ENCODE results near the gene GSE1. TPM values are rescaled to one million over a fixed set of nuclear protein-coding genes. Genes with fewer than 3 reads are reported as not detected.

Gene GSE1
- total and polyA plus RNA-seq, 2 experiments from 2014 or later: 32.4 to 135 TPM

GRCh38 chr16:85660843-85661739, 48.0 kb downstream of the GSE1 start (continued):
- TF ChIP-seq ZNF462 (CRISPR knock-in tag; IDR thresholded peaks at IDR 0.05) (no peak), ETS1 (IDR thresholded peaks at IDR 0.05) (no peak), ZNF114 (CRISPR knock-in tag; IDR thresholded peaks at IDR 0.05) (no peak)

- H3K4me1 Mint-ChIP-seq: peaks cover 4% of the 10 kb centered on the region; the same call in 1 of the 3 replicates
- no peak overlapping the region for H3K27ac ChIP-seq (ENCODE audit: low read depth)
- peaks cover 92% of the 10 kb centered on the region for H3K36me3 Mint-ChIP-seq (ENCODE audit: low read depth)
- no peak overlapping the region for H3K4me2 ChIP-seq
- H3K27me3 ChIP-seq (ENCODE audit: insufficient read depth): no peaks in the 10 kb centered on the region
- ATAC-seq: no peak
- peaks cover 23% of the 10 kb centered on the region for H3F3A ChIP-seq (replicated peaks; ENCODE audit: low read depth)
- no peaks in the 10 kb centered on the region; the same call in 2 of the 3 replicates for H3K9me3 Mint-ChIP-seq
- no peak overlapping the region for H3K4me3 Mint-ChIP-seq
- H4K20me1 ChIP-seq (replicated peaks; ENCODE audit: insufficient read depth): peaks cover 9% of the 10 kb centered on the region
- H3K79me2 ChIP-seq (replicated peaks; ENCODE audit: insufficient read depth): no peaks in the 10 kb centered on the region
- no peaks in the 10 kb centered on the region for H3K4me1 ChIP-seq (ENCODE audit: insufficient read depth)
- no peak overlapping the region for H2AFZ ChIP-seq
- TF ChIP-seq ZNF331 (CRISPR knock-in tag; IDR thresholded peaks at IDR 0.05; ENCODE audit: low read depth): no peak
- TF ChIP-seq ZNF114 (CRISPR knock-in tag; IDR thresholded peaks at IDR 0.05): no peak
- no peak for TF ChIP-seq CREB1 (CRISPR knock-in tag; IDR thresholded peaks at IDR 0.05; ENCODE audit: low read depth)
- no peak for TF ChIP-seq EZH2phosphoT487 (IDR thresholded peaks at IDR 0.05; ENCODE audit: unreplicated experiment)
- TF ChIP-seq POLR2AphosphoS5 (IDR thresholded peaks at IDR 0.05; ENCODE audit: low read depth): no peak
- no peak for TF ChIP-seq CTCF (conservative IDR thresholded peaks at IDR 0.05; ENCODE audit: low read depth in 2 of 2)
- no peak for TF ChIP-seq STAT1 (IDR thresholded peaks at IDR 0.05; ENCODE audit: unreplicated experiment)
- no peak for DNase-seq (ENCODE audit: low spot score)
- peaks cover 34% of the 10 kb centered on the region for H3K36me3 ChIP-seq (ENCODE audit: insufficient read depth)
- H3K4me3 ChIP-seq: no peak overlapping the region
- no peaks in the 10 kb centered on the region for H3K9me2 ChIP-seq (ENCODE audit: insufficient read depth)
- H3K27ac Mint-ChIP-seq: no peak overlapping the region
- H3K27me3 Mint-ChIP-seq (ENCODE audit: insufficient read depth, low read depth, poor library complexity): peaks cover 27% of the 10 kb centered on the region
These were observed 48.8 kb downstream of the GSE1 start for GRCh38 chr16:85661740-85662481.
